Cerebellar nuclear complex (tissue), 1 donor: Measurements from ENCODE around the gene MS4A4E.
"Not testable (repeated sequence)": the region's sequence is repeated elsewhere in the genome, so short reads cannot be mapped to it uniquely, and the experiment has no call there.

Experiments used
- DNase-seq, 2 experiments: peaks; one replicate each; lab custom pipeline; 2025; lab: John Stamatoyannopoulos, UW

MS4A4E gene

GRCh38 chr11:60242740-60243239 is at the start of gene MS4A4E:
MS4A4E (minus strand) TSS chr11:60243137; CDS start chr11:60230055, 13,082 bp downstream.
- no peak for DNase-seq

DNA sequence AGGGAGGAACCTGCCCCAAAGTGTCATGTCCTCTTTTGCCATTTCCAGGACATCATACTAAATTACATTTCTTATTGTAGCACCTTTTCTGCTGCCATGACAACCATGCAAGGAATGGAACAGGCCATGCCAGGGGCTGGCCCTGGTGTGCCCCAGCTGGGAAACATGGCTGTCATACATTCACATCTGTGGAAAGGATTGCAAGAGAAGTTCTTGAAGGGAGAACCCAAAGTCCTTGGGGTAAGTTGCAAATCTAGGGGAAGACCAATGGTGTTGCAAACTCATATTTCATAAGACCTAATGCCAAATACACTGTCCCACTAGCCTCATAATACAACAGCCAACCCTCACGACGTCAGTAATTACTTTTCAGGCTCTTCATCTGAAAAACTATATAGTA is 49.2 kb upstream of the MS4A4E start:
- DNase-seq, result no peak

GRCh38 chr11:60288531-60288930 is 45.6 kb upstream of the MS4A4E start:
- no peak for DNase-seq

DNA sequence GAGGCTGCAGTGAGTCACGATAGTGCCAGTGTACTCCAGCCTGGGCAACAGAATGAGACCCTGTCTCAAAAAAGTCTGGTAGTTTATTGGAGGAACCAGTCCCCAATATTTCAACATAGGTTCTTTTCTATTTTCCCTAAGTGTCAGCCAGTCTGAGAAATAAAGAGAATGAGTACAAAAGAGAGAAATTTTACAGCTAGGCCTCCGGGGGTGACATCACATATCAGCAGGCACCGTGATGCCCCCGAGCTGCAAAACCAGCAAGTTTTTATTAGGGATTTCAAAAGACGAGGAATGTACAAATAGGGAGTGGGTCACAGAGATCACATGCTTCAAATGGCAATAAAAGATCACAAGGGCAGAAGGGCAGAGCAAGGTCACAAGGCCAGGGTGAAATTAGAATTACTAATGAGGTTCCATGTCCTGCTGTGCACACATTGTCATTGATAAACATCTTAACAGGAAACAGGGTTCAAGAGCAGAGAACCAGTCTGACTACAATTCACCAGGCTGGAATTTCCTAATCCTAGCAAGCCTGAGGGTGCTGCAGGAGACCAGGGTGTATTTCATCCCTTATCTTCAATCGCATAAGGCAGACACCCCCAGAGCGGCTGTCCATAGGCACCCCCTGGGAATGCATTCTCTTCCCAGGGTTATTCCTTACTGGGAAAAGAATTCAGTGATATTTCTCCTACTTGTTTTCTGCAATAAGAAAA is 42.6 kb upstream of the MS4A4E start:
- DNase-seq, result not testable (repeated sequence)

DNA sequence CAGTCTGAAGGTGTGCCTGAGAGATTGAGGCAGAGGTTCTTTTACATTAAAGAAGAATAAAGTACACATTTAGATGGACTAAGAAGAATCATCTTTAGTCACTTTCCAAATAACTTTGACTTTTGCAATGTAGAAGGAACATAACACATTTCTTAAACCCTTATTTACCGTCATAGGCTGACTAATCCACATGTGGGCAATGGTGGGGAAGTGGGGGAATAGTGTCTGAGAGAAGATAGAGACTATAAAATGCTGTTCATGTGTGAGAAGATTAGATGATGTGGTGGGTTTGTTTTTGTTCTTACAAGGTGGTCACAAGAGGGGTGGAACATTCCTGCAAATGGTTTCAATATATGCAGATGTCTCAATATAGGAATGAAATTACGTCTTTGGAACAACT is 39.3 kb upstream of the MS4A4E start:
- DNase-seq, result no peak

DNA sequence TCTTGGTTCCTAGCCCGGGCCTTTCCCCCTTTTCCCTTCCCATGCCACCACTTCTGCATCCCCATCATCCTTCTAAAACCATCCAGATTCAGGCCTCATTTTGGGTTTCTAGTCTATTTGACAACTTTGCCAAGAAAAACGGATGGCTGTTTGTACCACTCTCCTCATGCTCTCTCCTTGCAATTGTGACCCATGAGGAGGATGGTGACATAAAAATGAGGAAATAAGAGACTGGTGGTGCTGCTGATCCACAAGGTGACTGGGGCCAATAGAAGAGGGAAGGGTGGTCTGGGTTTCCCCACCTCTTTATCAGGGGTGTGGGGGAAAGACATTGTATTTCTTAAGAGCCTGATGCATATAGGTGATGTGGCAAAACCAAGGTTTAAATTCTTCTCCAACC is 38.5 kb upstream of the MS4A4E start:
- no peak for DNase-seq

DNA sequence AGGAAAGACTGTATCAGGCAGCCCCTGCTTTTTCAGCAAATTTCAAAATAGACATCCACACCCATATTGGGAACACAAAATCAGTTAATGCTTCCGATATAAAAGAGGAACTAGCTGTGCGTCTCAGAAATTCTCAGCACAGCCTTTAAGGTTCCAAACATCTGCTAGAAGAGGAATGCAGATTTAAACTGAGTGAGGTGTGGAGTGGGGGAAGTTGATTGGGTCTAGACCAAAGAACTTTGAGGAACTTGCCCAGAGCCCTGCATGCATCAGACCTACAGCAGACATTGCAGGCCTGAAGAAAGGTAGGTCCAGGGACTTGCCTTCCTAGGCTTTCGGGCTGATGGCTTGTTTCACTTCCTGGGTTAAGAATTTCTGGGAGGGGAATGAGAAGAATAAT is 37.5 kb upstream of the MS4A4E start, which contains the start of gene MS4A4A:
Gene MS4A4A, plus strand, starts transcription at position 255 of the 400 bp plus-strand sequence. Its CDS starts 10 bp downstream, at position 265.
- no peak for DNase-seq

DNA sequence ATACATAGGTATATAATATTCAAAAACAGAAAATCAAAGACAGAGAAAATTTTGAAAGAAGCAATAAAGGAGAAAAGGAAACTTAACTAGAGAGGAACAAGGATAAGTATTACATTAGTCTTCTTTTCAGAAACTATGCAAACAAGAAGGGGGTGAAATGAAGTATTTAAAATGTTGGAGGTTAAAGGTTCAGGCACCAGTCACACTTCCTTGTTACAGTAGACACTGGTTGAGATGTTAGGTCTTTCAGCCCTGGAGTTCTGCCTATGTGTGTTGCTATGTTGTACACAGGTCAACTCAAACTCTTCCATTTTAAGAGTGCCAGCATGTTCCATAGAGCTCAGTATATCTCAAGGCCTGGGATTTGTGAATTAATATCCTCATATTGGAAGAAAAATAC is 31.5 kb upstream of the MS4A4E start:
- DNase-seq, result no peak

GRCh38 chr11:60265373-60266214 is 22.7 kb upstream of the MS4A4E start:
- no peak for DNase-seq

DNA sequence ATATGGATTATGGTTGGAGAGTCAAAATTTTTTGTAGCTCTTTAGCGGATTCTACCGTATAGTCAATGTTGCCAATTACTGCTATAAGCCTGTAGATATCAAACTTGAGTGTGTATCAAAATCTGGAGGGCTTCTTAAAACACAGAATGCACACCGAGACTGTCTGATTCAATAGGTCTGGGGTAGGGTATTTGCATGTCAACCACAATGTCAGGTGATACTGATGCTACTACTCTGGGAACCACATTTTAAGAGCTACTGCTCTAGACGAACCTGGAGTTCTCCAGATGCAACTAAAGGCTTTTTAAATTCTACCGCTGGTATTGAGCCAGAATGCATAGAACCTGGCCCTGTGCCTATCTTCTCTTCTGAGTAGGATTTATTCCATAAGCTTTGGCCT is 21.7 kb upstream of the MS4A4E start:
- no peak for DNase-seq

DNA sequence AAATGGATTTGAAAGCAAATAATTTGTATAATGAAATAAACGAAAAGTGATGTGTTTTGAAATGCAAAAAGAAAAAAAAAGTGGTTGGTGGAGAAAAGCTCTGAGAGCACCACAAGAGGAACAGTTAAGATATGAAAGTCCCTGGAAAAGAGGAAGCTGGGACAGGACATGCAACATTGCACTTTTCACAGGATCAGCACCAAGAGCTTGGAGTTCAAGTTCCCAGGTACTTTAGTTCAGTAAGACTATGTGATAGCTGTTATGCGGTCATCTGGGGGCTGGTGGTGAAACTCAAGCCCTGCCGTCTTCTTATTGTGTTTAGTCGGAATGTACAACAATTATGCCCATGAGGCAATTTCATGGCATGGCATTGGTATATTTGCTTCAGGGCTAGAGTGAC is 20.5 kb upstream of the MS4A4E start:
- no peak for DNase-seq

DNA sequence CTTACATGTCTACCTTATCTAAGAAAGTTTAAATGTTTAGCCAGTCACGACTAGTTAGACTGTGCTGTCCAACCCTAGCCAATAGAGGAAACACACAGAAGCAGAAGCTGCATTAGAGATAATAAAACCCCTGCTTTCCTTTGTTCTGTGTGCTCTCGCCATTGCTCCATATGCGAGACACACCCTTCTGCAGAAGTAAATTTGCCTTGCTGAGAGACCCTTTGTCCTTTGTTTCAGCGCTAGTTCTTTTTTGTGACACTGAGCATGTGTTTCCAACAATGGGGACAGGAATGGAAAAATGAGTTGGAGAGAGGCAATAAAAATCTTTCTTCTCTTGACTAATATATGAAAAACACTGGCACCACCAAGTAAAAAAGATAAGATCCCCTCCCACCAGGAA is 18.1 kb upstream of the MS4A4E start:
- no peak for DNase-seq

DNA sequence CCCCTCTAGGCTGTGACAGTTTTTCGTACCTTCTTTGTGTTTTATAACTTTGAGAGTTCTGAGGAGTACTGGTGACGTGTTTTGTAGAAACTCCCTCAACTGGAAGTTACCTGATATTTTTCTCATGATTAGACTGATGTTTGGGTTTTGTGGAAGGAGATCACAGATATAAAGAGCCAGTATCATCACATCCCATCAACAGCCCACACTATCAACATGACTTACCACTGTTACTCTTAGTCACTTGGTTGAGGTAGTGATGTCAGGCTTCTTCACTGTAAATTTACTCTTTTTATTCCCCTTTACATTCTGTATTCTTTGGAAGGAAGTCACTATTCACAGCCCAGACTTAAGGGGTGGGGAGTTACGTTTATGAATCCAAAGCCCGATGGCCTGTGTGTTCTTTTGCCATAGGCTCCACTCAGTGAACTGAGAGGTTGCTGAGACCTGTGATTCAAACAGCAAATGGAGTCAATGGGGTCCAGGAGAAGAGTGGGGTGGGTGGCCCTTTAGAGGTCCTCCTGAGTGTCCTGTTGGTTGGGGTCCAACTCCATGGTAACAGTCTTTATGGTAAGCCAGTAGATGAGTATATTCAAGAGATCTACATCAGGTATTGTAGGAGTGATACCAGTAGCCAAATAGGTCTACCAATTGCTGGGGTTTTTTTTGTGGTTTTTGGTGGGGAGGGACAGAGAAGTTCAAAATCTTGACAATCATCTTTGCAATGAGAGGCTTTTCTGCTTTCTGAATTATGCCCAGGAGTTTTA is 15.2 kb upstream of the MS4A4E start:
- no peak for DNase-seq

GRCh38 chr11:60252213-60253108 is 9.5 kb upstream of the MS4A4E start:
- no peak for DNase-seq

- no peak for DNase-seq
These were observed 8.7 kb upstream of the MS4A4E start for GRCh38 chr11:60251485-60252212.

DNA sequence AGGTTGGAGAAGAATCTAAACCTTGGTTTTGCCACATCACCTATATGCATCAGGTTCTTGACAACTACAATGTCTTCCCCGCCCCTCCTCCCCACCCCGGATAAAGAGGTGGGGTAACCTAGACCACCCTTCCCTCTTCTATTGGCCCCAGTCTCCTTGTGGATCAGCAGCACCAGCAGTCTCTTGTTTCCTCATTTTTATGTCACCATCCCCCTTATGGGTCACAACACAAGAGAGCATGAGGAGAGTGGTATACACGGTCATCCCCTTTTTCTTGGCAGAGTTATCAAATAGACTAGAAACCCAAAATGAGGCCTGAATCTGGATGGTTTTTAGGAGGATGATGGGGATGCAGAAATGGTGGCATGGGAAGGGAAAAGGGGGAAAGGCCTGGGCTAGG is 1.2 kb downstream of the MS4A4E start:
- DNase-seq, result no peak

- DNase-seq, result no peak
These were observed 2.3 kb downstream of the MS4A4E start for GRCh38 chr11:60240662-60241061.

GRCh38 chr11:60235321-60235720 is 7.6 kb downstream of the MS4A4E start:
- no peak for DNase-seq

DNA sequence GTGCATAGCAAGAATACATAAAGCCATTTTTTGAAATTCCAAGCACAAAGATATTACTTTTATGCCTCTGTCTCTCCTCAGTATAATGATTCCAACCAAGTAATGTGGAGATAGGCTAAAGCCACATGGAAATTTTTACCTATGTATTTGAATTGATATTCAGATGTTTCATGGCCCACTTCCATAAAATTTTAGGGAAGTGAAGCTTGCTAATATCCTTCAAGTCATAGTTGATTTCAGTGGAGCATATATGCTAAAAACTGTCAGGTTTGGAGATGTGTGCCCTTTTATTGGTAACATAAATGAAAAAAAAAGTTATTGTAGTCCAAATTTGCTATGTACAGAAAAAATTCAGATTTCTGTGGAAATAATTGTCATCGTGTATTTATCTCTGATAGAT is 12.3 kb downstream of the MS4A4E start:
- DNase-seq, result no peak

GRCh38 chr11:60222141-60222540 is 20.8 kb downstream of the MS4A4E start:
- DNase-seq, result no peak

- DNase-seq, result no peak
These were observed 21.2 kb downstream of the MS4A4E start for GRCh38 chr11:60221692-60222091.
